G401.6 (cell line): ENCODE results near the gene PRKCB.

Source experiments
- FAIRE-seq: peaks from 2 replicates; lab custom pipeline; 2012; peaks lifted over from hg19 to GRCh38; lab: Jason Lieb, UNC

The PRKCB gene

GRCh38 chr16:23943604-23944003 lies 107.8 kb downstream of the PRKCB start:
- no peak for FAIRE-seq

GRCh38 chr16:23944381-23944780 lies 108.6 kb downstream of the PRKCB start:
- no peak for FAIRE-seq

GRCh38 chr16:23945243-23945642 lies 109.5 kb downstream of the PRKCB start:
- no peak for FAIRE-seq

- FAIRE-seq: no peak
Measured at GRCh38 chr16:23947838-23948237, 112.1 kb downstream of the PRKCB start.

GRCh38 chr16:23948949-23949411 lies 113.2 kb downstream of the PRKCB start:
- FAIRE-seq: no peak

GRCh38 chr16:23949630-23950290 lies 114.0 kb downstream of the PRKCB start:
- no peak for FAIRE-seq

GRCh38 chr16:23950291-23950894 lies 114.6 kb downstream of the PRKCB start:
- no peak for FAIRE-seq

- FAIRE-seq: no peak
Measured at GRCh38 chr16:23950898-23951297, 115.1 kb downstream of the PRKCB start.

GRCh38 chr16:23952128-23952970 lies 116.6 kb downstream of the PRKCB start:
- FAIRE-seq: no peak

GRCh38 chr16:23952971-23953300 lies 117.2 kb downstream of the PRKCB start:
- FAIRE-seq: no peak

GRCh38 chr16:23953476-23953875 lies 117.7 kb downstream of the PRKCB start:
- FAIRE-seq: no peak

- no peak for FAIRE-seq
Measured at GRCh38 chr16:23955088-23955487, 119.3 kb downstream of the PRKCB start.

- FAIRE-seq: no peak
Measured at GRCh38 chr16:23957287-23957686, 121.5 kb downstream of the PRKCB start.

- no peak for FAIRE-seq
Measured at GRCh38 chr16:23959072-23959751, 123.4 kb downstream of the PRKCB start.

- no peak for FAIRE-seq
Measured at GRCh38 chr16:23959752-23960072, 123.9 kb downstream of the PRKCB start.

- no peak for FAIRE-seq
Measured at GRCh38 chr16:23960081-23960885, 124.5 kb downstream of the PRKCB start.

- FAIRE-seq: no peak
Measured at GRCh38 chr16:23962001-23962400, 126.2 kb downstream of the PRKCB start.

GRCh38 chr16:23964136-23964535 lies 128.4 kb downstream of the PRKCB start:
- no peak for FAIRE-seq

GRCh38 chr16:23965137-23965733 lies 129.5 kb downstream of the PRKCB start:
- no peak for FAIRE-seq

- FAIRE-seq: no peak
Measured at GRCh38 chr16:23966597-23967394, 131.0 kb downstream of the PRKCB start.

- no peak for FAIRE-seq
Measured at GRCh38 chr16:23967775-23968174, 132.0 kb downstream of the PRKCB start.
